Stomach (tissue), 9 donors: Measurements from ENCODE around the gene RAB8B. TPM values are rescaled to one million over a fixed set of nuclear protein-coding genes. Genes with fewer than 3 reads are reported as not detected.

ENCODE experiments used
- DNase-seq, 2 donors: peaks; one replicate each; pipeline versions ENCODE4 v3.0.0 to v3.0.0-alpha.2; 2013 to 2019
- H3K27ac ChIP-seq, 5 donors: fragments of 200-600 bp in 4 of 5; sonication (generic) in 4 of 5; one replicate each; pipeline ENCODE4 v1.5.1; 2013 to 2019; ENCODE audit warnings: mild to moderate bottlenecking in 1 of 5, moderate library complexity in 1 of 5
- H3K27me3 ChIP-seq, 3 donors: fragments of 200-600 bp; sonication (generic); one replicate each; pipeline ENCODE4 v1.5.1; 2017 to 2019; ENCODE audit warnings: mixed run types in 1 of 3
- H3K36me3 ChIP-seq, 4 donors: fragments of 200-600 bp; sonication (generic); 1 replicate in 3 of 4; 2 replicates in 1 of 4; pipeline ENCODE4 v1.5.1; 2016 to 2019
- H3K4me1 ChIP-seq, 4 donors: fragments of 200-600 bp; sonication (generic); one replicate each; pipeline ENCODE4 v1.5.1; 2016 to 2019
- H3K4me3 ChIP-seq, 4 donors: fragments of 200-600 bp; sonication (generic) in 3 of 4; one replicate each; pipeline ENCODE4 v1.5.1; 2016 to 2019; ENCODE audit warnings: mild to moderate bottlenecking in 1 of 4
- H3K9me3 ChIP-seq, 4 donors: fragments of 200-600 bp; sonication (generic); one replicate each; pipeline ENCODE4 v1.5.1; 2016 to 2019
- CTCF ChIP-seq, 7 experiments: fragments of 450-650 bp in 4 of 7; fragments of 200-600 bp in 3 of 7; sonication (generic) in 3 of 7; IDR thresholded peaks; one replicate each; pipeline ENCODE4 v1.5.1; 2016 to 2019; ENCODE audit warnings: antibody characterized with exemption in 7 of 7, control low read depth in 2 of 7, mild to moderate bottlenecking in 1 of 7
- EP300 ChIP-seq: sonication (generic); formaldehyde crosslinking; IDR thresholded peaks from one replicate; pipeline ENCODE4 v1.6.1; 2017; ENCODE audit warnings: antibody characterized with exemption
- POLR2A ChIP-seq, 4 donors: fragments of 450-650 bp; IDR thresholded peaks; one replicate each; pipeline ENCODE4 v1.6.1; 2016; ENCODE audit warnings: antibody characterized with exemption in 4 of 4, control low read depth in 2 of 4, mild to moderate bottlenecking in 1 of 4, moderate library complexity in 1 of 4
- POLR2AphosphoS5 ChIP-seq, 3 donors: sonication (generic); formaldehyde crosslinking; IDR thresholded peaks; one replicate each; pipeline ENCODE4 v1.6.1; 2016; ENCODE audit warnings: antibody characterized with exemption in 3 of 3
- WGBS, 5 donors: extraction: QIAGEN DNeasy Blood & Tissue Kit in 3 of 5; methylation state at CpG; one replicate each; pipeline versions ENCODE4 v1.1.5 to v1.1.7; 2013 to 2018; 5-methylcytosine and 5-hydroxymethylcytosine counted together
- intact Hi-C: fragments of 100-400 bp; cut with DNase I; formaldehyde crosslinking; loops from one replicate; pipeline ENCODE4 v1.15.1; 2023; ENCODE audit warnings: low total_unique reads
- polyA plus RNA-seq, 3 donors: library from polyadenylated mRNA; stranded (reverse); fragments of 200-250 nt; gene quantifications; one replicate each; pipeline ENCODE4 v1.2.3, GENCODE V29; 2013
- total RNA-seq, 5 donors: library from RNA; depleted of rRNA; stranded (reverse); fragments of >200 nt; gene quantifications; one replicate each; pipeline versions ENCODE4 v1.1.0 to v1.2.3, GENCODE V29; 2014 to 2016
- donor health status: healthy with polysubstance abuse.
- donor health status: Bipolar disorder and iron deficiency.
- donor health status: healthy.

RAB8B gene
- total and polyA plus RNA-seq, 8 donors: 2.0 to 103 (median 13.5) TPM

- no peaks in the 10 kb centered on the region for H3K27me3 ChIP-seq
- no peak overlapping the region for H3K4me3 ChIP-seq
- TF ChIP-seq CTCF (IDR thresholded peaks at IDR 0.05): no peak
- no peak for TF ChIP-seq EP300
- TF ChIP-seq POLR2AphosphoS5 (IDR thresholded peaks at IDR 0.05): no peak
- no peak for TF ChIP-seq POLR2A (IDR thresholded peaks at IDR 0.05)
- no peaks in the 10 kb centered on the region for H3K9me3 ChIP-seq
- WGBS, 5 donors: 73 to 95% (median 85%) methylated on average over 2 of the region's 2 CpGs
- H3K27ac ChIP-seq: no peak overlapping the region
- intact Hi-C loops: no loop called here
- H3K4me1 ChIP-seq: peaks cover 0 to 3% (median 0%) of the 10 kb centered on the region in 4 donors
- no peak for DNase-seq
- no peaks in the 10 kb centered on the region for H3K36me3 ChIP-seq
Measured at GRCh38 chr15:63181648-63182047, 7.8 kb upstream of the RAB8B start.

- Histone ChIP-seq H3K27me3 (no peaks in the 10 kb centered on the region), H3K4me1 (peaks cover 4 to 10% (median 7%) of the 10 kb centered on the region in 4 donors), H3K9me3 (no peaks in the 10 kb centered on the region), H3K27ac (no peak overlapping the region), H3K4me3 (no peak overlapping the region), H3K36me3 (no peaks in the 10 kb centered on the region)
- no peak for DNase-seq
- WGBS, 5 donors: 54 to 72% (median 68%) methylated on average over 2 of the region's 2 CpGs
- TF ChIP-seq POLR2A (IDR thresholded peaks at IDR 0.05): no peak
- TF ChIP-seq POLR2AphosphoS5 (IDR thresholded peaks at IDR 0.05): no peak
- TF ChIP-seq EP300: no peak
- TF ChIP-seq CTCF (IDR thresholded peaks at IDR 0.05): no peak
- intact Hi-C loops: no loop called here
Measured at GRCh38 chr15:63185206-63185605, 4.2 kb upstream of the RAB8B start.

GRCh38 chr15:63186065-63186464 lies 3.3 kb upstream of the RAB8B start:
- Histone ChIP-seq H3K9me3 (no peaks in the 10 kb centered on the region), H3K27ac (no peak overlapping the region), H3K27me3 (no peaks in the 10 kb centered on the region), H3K36me3 (no peaks in the 10 kb centered on the region), H3K4me1 (peaks cover 7 to 18% (median 12%) of the 10 kb centered on the region in 4 donors), H3K4me3 (no peak overlapping the region)
- WGBS, 5 donors: 45 to 84% (median 59%) methylated on average over 2 of the region's 2 CpGs
- TF ChIP-seq CTCF (IDR thresholded peaks at IDR 0.05): no peak
- no peak for TF ChIP-seq POLR2A (IDR thresholded peaks at IDR 0.05)
- TF ChIP-seq POLR2AphosphoS5 (IDR thresholded peaks at IDR 0.05): no peak
- no peak for TF ChIP-seq EP300
- intact Hi-C loops: no loop called here
- DNase-seq: no peak

- Histone ChIP-seq H3K27ac (no peak overlapping the region), H3K4me1 (peaks cover 11 to 32% (median 22%) of the 10 kb centered on the region in 4 donors), H3K9me3 (no peaks in the 10 kb centered on the region), H3K36me3 (no peaks in the 10 kb centered on the region), H3K4me3 (no peak overlapping the region), H3K27me3 (no peaks in the 10 kb centered on the region)
- TF ChIP-seq EP300 (no peak), CTCF (IDR thresholded peaks at IDR 0.05) (no peak), POLR2A (IDR thresholded peaks at IDR 0.05) (no peak), POLR2AphosphoS5 (IDR thresholded peaks at IDR 0.05) (no peak)
- intact Hi-C loops: no loop called here
- 80 to 86% (median 83%) methylated on average over 5 of the region's 5 CpGs for WGBS, 5 donors
- no peak for DNase-seq
Measured at GRCh38 chr15:63187589-63188226, 1.7 kb upstream of the RAB8B start.
